Activated CD4-positive, alpha-beta memory T cell treated with anti-CD3 and anti-CD28 coated beads, Interleukin-2, amount 10 ng/mL, durations not matched to agents 7 days and 5 days (primary cell): ENCODE data around the gene LRRTM4. TPM values are rescaled to one million over a fixed set of nuclear protein-coding genes. Genes with fewer than 3 reads are reported as not detected.

Source experiments
- CTCF ChIA-PET: fragments of 350-600 bp; sonication (Branson Sonifier 250); formaldehyde crosslinking; loops from one replicate; lab custom pipeline; 2021; ENCODE audit warnings: antibody characterized with exemption, inconsistent platforms; lab: Charles Lee
- POLR2A ChIA-PET: fragments of 350-600 bp; sonication (Branson Sonifier 250); formaldehyde crosslinking; loops from one replicate; lab custom pipeline; 2021; ENCODE audit warnings: antibody characterized with exemption; lab: Charles Lee
- DNase-seq: peaks from one replicate; pipeline ENCODE4 v3.0.0-alpha.2; 2020
- H3K27ac Mint-ChIP-seq: one replicate; pipeline ENCODE4 v1.8.0; 2021; ENCODE audit warnings: mild to moderate bottlenecking, mixed read lengths
- H3K27me3 Mint-ChIP-seq: one replicate; pipeline ENCODE4 v1.8.0; 2021; ENCODE audit warnings: mixed read lengths
- H3K36me3 Mint-ChIP-seq: one replicate; pipeline ENCODE4 v1.8.0; 2021; ENCODE audit warnings: low read depth, mixed read lengths
- H3K4me1 Mint-ChIP-seq: one replicate; pipeline ENCODE4 v1.8.0; 2021; ENCODE audit warnings: mixed read lengths
- H3K4me3 Mint-ChIP-seq: one replicate; pipeline ENCODE4 v1.8.0; 2021; ENCODE audit warnings: mild to moderate bottlenecking, mixed read lengths
- H3K9me3 Mint-ChIP-seq: one replicate; pipeline ENCODE4 v1.8.0; 2021; ENCODE audit warnings: mixed read lengths
- total RNA-seq, 2 experiments: library from RNA; stranded (reverse); gene quantifications; one replicate each; pipeline ENCODE4 v1.2.3, GENCODE V29; 2021

The LRRTM4 gene
- total RNA-seq, 2 experiments from 2014 or later = not detected

DNA sequence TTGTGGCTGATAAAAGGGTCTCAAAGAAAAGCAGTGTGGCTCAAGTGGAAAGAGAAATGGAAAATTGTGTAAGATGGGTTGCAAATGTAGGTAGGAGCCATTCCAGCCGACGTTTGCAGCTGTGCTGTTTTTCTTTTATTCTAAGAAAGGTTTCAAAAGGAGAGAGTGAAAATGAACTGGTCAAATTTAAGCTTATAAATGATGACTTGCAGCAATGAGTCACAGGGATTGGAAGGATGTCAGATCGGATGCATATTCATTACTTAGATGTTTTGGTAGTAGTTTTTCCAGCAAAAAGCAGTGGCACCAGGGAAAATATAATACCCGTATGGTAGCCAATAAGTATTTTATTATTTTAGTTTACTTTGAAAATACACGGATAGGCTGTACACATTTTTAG is 79.1 kb downstream of the LRRTM4 start:
- H3K4me1 Mint-ChIP-seq = no peaks in the 10 kb centered on the region
- no peaks in the 10 kb centered on the region for H3K36me3 Mint-ChIP-seq
- DNase-seq = no peak
- CTCF ChIA-PET = no interaction called here
- POLR2A ChIA-PET = no interaction called here
- H3K27ac Mint-ChIP-seq = no peak overlapping the region
- peaks cover 3% of the 10 kb centered on the region for H3K9me3 Mint-ChIP-seq
- no peak overlapping the region for H3K4me3 Mint-ChIP-seq
- no peaks in the 10 kb centered on the region for H3K27me3 Mint-ChIP-seq

DNA sequence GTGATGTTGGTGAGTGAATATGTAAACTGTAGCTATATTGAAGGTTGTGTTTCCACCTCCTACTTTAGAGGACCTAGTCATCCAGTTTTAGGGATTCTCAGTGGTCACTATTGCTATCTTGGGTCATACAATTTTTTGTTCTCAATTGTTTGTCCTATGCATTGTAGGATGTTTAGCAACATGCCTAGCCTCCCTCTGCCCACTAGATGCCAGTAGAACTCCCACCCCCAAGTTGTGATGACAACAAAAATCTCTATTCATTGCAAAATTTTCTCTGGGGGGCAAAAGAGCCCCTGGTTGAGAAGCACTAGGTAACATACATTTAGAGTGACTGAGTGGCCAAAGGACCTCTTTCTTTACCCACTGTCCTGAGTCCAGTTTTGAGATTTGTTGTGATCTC is 87.3 kb downstream of the LRRTM4 start:
- Mint-ChIP-seq H3K4me1 (no peaks in the 10 kb centered on the region), H3K27ac (no peak overlapping the region), H3K36me3 (no peaks in the 10 kb centered on the region), H3K4me3 (no peak overlapping the region), H3K27me3 (no peaks in the 10 kb centered on the region), H3K9me3 (peaks cover 6% of the 10 kb centered on the region)
- no peak for DNase-seq
- ChIA-PET CTCF (no interaction called here), POLR2A (no interaction called here)

DNA sequence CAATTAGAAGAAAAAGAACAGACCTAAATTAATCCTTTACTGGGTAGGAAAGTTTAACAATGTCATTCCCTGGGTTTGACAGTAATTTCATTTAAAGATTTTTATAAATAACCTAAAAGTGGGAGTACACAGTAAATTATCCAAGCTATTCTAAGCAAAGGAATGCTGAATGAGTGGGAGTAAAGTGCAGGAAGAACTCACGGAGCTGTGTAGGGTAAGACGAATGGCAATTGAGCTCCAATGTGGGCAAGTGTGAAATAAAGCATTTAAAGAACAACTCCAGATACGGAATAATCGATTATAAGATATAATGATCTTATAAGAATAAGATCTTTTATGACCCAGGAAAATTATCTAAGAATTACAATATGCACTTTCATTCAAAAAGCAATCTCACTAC is 93.2 kb downstream of the LRRTM4 start:
- ChIA-PET POLR2A (no interaction called here), CTCF (no interaction called here)
- no peak for DNase-seq
- Mint-ChIP-seq H3K27ac (no peak overlapping the region), H3K9me3 (peaks cover 15% of the 10 kb centered on the region), H3K36me3 (no peaks in the 10 kb centered on the region), H3K27me3 (no peaks in the 10 kb centered on the region), H3K4me3 (no peak overlapping the region), H3K4me1 (no peaks in the 10 kb centered on the region)

DNA sequence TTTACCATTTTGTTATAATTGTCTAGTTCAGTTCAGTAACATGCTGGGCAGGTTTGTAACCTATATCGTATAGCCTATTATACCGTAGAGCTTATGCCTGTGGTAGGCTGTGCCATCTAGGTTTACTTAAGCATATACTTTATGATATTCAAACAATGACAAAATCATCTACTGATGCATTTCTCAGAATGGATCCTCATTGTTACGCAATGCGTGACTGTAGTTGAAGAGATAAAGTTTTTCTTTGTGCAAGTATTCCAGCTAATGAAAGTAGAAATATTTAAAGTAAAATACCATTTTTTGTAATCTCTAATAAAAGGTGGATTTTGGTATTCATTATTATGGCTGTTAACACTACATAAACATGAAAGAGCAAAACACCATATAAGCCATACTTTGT is 100.2 kb downstream of the LRRTM4 start:
- CTCF ChIA-PET = no interaction called here
- Mint-ChIP-seq H3K27ac (no peak overlapping the region), H3K9me3 (peaks cover 6% of the 10 kb centered on the region), H3K27me3 (no peaks in the 10 kb centered on the region), H3K36me3 (no peaks in the 10 kb centered on the region), H3K4me3 (no peak overlapping the region), H3K4me1 (no peaks in the 10 kb centered on the region)
- no peak for DNase-seq
- POLR2A ChIA-PET = no interaction called here

DNA sequence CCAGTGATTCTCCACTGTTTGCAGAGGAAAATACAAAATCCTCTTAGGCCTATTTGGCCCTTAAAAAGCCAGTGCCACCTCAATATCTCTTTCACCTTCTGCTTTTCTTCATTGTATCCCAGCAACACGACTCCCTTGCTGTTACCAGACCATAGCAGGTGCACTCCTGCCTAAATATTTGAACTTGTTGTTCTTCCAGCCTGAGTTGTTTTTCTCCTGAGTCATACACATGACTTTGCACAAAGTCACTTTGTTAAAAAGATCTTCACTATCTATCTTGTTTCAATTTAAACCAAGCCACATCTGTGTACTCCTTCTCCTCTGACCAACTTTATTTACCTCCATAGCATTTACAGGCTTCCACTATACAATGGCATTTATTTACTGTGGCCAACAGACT is 103.6 kb downstream of the LRRTM4 start:
- Mint-ChIP-seq H3K4me3 (no peak overlapping the region), H3K27me3 (no peaks in the 10 kb centered on the region), H3K27ac (no peak overlapping the region), H3K36me3 (no peaks in the 10 kb centered on the region), H3K4me1 (no peaks in the 10 kb centered on the region), H3K9me3 (peaks cover 2% of the 10 kb centered on the region)
- CTCF ChIA-PET = no interaction called here
- POLR2A ChIA-PET = no interaction called here
- DNase-seq = no peak

DNA sequence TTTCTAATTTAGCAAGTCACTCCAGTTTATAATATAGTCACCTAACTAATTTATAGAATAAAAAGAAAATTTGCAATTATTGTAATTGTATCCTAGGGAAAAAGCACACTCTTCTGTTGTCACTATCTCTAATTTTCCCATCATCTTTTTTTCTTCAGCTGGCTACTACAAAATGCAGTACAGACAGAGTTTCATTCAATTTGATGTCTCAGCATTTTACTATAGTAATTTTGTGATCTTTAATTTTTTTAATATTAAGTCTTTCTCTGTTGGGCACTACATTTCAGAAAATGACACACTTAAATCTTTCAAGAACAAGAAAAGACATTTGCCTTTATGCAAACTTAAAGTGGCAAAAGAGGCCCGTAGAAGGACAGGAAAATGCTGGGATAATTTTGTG is 118.0 kb downstream of the LRRTM4 start:
- H3K36me3 Mint-ChIP-seq = no peaks in the 10 kb centered on the region
- H3K27ac Mint-ChIP-seq = no peak overlapping the region
- no peaks in the 10 kb centered on the region for H3K4me1 Mint-ChIP-seq
- no peaks in the 10 kb centered on the region for H3K27me3 Mint-ChIP-seq
- DNase-seq = no peak
- no peak overlapping the region for H3K4me3 Mint-ChIP-seq
- peaks cover 3% of the 10 kb centered on the region for H3K9me3 Mint-ChIP-seq
- ChIA-PET POLR2A (no interaction called here), CTCF (no interaction called here)

DNA sequence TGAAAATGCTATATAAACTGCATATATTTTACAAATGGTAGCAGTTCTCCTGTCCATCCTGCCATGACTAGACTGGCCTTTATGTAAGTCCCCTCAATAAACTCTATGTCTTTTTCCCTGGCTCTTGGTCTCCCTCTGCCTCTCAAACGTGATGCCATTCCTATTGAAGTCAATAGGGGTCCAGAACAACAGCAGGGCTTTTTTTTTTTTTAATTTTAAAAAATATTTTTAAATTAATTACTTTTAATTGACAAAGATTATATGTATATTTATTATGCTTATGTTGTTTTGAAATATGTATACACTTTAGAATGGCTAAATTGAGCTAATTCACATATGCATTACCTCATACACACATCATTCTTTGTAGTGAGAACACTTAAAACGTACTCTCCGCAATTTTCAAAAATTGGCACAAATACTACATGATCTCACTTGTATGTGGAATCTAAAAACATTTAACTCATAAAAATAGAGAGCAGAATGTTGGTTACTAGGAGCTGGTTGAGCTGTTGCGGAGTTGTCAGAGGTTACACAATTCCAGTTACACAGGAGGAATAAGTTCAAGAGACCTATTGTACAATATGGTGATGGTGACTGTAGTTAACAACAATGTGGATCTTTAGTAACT is 123.1 kb downstream of the LRRTM4 start:
- ChIA-PET POLR2A (no interaction called here), CTCF (no interaction called here)
- no peaks in the 10 kb centered on the region for H3K36me3 Mint-ChIP-seq
- peaks cover 5% of the 10 kb centered on the region for H3K9me3 Mint-ChIP-seq
- no peak overlapping the region for H3K27ac Mint-ChIP-seq
- no peaks in the 10 kb centered on the region for H3K4me1 Mint-ChIP-seq
- DNase-seq = no peak
- no peaks in the 10 kb centered on the region for H3K27me3 Mint-ChIP-seq
- H3K4me3 Mint-ChIP-seq = no peak overlapping the region

DNA sequence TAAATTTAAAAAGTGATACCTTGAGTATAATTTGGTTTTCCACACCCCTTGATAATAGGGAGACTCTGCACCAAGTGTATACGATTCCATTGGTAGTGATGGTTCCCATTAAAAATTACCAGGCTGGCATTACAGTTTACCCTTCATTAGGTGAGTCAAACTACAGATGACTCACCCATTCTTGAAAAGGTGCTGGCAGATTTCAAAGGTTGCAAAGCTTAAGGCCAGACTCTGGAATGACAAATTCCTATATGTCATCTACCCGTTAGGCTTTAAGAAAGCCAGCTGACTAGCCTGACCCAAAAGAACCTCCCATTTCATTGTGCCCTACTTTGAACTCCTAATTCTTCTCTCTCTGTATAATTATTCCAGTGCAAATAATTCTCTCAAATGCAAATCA is 124.4 kb downstream of the LRRTM4 start:
- Mint-ChIP-seq H3K4me1 (no peaks in the 10 kb centered on the region), H3K27ac (no peak overlapping the region), H3K36me3 (no peaks in the 10 kb centered on the region), H3K4me3 (no peak overlapping the region), H3K27me3 (no peaks in the 10 kb centered on the region), H3K9me3 (peaks cover 7% of the 10 kb centered on the region)
- POLR2A ChIA-PET = no interaction called here
- CTCF ChIA-PET = no interaction called here
- no peak for DNase-seq

DNA sequence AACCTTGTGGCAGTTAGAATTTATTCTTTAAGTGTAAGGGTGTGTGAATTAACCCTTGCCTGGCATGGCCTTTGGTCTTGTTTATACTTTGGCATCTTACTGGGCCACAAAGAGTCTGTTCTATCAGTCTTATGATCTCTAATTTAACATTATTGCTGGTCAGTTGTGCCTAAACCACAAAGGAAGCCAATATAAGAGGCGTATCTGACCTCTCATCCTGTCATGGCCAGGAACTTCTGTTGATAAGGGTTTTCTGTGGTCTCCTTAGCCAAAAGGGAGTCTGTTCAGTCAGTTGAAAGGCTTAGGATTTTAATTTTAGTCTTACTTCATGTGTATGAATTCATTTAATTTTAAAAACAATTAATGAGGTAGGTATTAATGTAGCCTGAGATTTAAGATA is 127.2 kb downstream of the LRRTM4 start:
- H3K27ac Mint-ChIP-seq = no peak overlapping the region
- H3K36me3 Mint-ChIP-seq = no peaks in the 10 kb centered on the region
- DNase-seq = no peak
- no peak overlapping the region for H3K4me3 Mint-ChIP-seq
- ChIA-PET POLR2A (no interaction called here), CTCF (no interaction called here)
- peaks cover 10% of the 10 kb centered on the region for H3K9me3 Mint-ChIP-seq
- H3K4me1 Mint-ChIP-seq = no peaks in the 10 kb centered on the region
- no peaks in the 10 kb centered on the region for H3K27me3 Mint-ChIP-seq

DNA sequence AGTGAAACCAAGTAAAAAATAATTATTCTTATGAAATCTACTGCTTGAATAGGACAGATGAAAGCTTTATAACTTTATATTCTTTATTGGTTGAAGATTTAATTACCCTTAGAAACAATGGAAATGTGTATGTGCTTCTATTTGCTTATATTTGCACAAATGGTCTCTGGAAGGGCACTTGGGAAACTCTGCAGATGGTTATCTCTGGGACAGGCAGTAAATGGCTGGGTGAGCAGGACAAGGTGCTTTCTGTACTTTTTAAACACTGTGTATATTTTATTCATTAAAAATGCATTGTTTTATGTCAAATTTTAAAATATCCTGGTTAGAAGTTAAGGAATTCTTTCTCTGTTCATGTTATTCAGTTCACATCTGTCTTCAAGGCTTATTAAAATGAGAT is 131.1 kb downstream of the LRRTM4 start:
- ChIA-PET POLR2A (no interaction called here), CTCF (no interaction called here)
- H3K4me3 Mint-ChIP-seq = no peak overlapping the region
- no peaks in the 10 kb centered on the region for H3K4me1 Mint-ChIP-seq
- no peak for DNase-seq
- no peaks in the 10 kb centered on the region for H3K36me3 Mint-ChIP-seq
- H3K27ac Mint-ChIP-seq = no peak overlapping the region
- peaks cover 13% of the 10 kb centered on the region for H3K9me3 Mint-ChIP-seq
- H3K27me3 Mint-ChIP-seq = no peaks in the 10 kb centered on the region

DNA sequence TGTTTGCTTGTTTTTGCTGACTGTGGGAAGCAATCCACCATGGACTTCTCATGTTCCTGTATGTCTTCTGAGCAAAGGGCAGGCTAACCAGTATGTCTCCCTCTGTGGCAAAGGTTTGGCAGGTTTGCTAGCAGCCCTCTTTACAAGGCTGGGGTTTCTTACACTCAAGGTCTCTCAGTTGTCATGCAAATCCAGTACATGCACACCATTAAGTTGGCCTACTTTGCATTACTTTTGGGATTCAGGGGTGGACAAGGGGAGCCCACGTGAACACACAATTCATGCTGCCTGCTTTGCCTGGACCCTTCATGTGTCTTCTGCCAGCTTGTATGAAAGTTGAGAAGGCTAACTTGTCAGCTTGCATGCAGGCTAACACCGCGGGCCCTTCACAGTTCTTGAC is 134.9 kb downstream of the LRRTM4 start:
- Mint-ChIP-seq H3K9me3 (peaks cover 12% of the 10 kb centered on the region), H3K4me1 (no peaks in the 10 kb centered on the region), H3K27ac (no peak overlapping the region), H3K36me3 (no peaks in the 10 kb centered on the region), H3K27me3 (no peaks in the 10 kb centered on the region), H3K4me3 (no peak overlapping the region)
- ChIA-PET POLR2A (no interaction called here), CTCF (no interaction called here)
- no peak for DNase-seq

DNA sequence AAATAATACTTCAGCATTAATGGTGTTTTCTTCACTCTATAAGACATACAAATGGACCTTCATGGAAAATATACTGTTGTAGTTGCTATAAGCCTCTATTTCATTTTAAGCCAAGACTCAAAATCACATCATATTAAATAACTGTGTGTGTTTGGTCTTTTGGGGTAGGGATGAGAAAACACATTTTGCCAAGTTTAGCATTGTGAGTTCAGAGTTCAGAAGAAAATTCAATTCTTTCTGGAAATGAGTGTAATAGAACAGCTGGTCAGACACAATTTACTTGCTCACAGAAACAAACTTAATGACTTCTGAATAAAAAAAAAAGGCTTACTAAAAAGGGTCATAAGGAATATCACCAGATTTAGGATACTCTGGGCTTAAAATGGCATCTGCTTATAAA is 149.5 kb downstream of the LRRTM4 start:
- POLR2A ChIA-PET = no interaction called here
- Mint-ChIP-seq H3K4me1 (no peaks in the 10 kb centered on the region), H3K4me3 (no peak overlapping the region), H3K36me3 (no peaks in the 10 kb centered on the region), H3K9me3 (peaks cover 7% of the 10 kb centered on the region), H3K27ac (no peak overlapping the region), H3K27me3 (no peaks in the 10 kb centered on the region)
- no peak for DNase-seq
- CTCF ChIA-PET = no interaction called here

DNA sequence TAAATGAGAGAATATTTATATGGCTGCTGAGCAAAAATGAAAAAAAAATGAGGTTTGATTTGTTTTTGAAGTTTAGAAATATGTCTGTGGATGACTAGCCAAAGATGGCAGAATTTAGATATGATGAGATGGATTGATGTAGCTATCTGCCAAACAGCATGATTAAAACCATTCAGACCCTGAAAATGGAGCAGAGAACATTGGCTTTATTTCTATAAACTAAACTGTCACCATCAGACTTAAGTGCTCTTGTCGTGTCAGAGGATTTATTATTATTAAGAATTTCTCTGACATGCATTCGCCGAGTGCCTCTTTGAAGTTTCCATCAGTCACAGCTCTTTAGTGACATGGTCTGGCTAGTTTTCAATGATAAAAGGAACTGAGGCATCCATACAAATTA is 151.7 kb downstream of the LRRTM4 start:
- H3K27ac Mint-ChIP-seq = no peak overlapping the region
- H3K36me3 Mint-ChIP-seq = no peaks in the 10 kb centered on the region
- ChIA-PET POLR2A (no interaction called here), CTCF (no interaction called here)
- H3K9me3 Mint-ChIP-seq = peaks cover 8% of the 10 kb centered on the region
- DNase-seq = no peak
- no peaks in the 10 kb centered on the region for H3K27me3 Mint-ChIP-seq
- H3K4me1 Mint-ChIP-seq = no peaks in the 10 kb centered on the region
- H3K4me3 Mint-ChIP-seq = no peak overlapping the region

DNA sequence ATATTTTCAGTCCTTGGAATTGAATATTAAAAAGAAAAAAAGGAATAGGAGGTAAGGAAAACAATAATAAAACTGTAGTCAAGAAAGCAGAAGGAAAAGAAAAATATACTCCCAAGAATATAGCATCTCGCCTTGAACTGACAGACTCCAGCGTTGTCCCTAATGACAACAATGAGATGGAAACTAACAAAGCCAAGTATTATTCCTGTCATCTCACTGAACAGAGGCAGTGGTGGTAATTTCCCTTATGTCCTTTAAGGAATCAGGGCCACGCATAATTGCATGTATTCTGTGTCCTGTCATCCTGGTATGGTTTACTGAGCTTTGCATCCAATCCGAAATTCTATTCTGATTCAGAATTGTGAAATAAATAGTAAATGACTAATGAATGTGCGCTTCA is 158.9 kb downstream of the LRRTM4 start:
- no peaks in the 10 kb centered on the region for H3K27me3 Mint-ChIP-seq
- H3K4me3 Mint-ChIP-seq = no peak overlapping the region
- H3K9me3 Mint-ChIP-seq = peaks cover 9% of the 10 kb centered on the region
- no peaks in the 10 kb centered on the region for H3K36me3 Mint-ChIP-seq
- ChIA-PET CTCF (no interaction called here), POLR2A (no interaction called here)
- H3K4me1 Mint-ChIP-seq = no peaks in the 10 kb centered on the region
- DNase-seq = no peak
- H3K27ac Mint-ChIP-seq = no peak overlapping the region
